HTR-8/SVneo (cell line): ENCODE data around the gene MACC1.

ENCODE experiments used
- DNase-seq: peaks from one replicate; pipeline ENCODE4 v3.0.0; 2011; ENCODE audit warnings: low spot score, mixed read lengths; ENCODE audit not compliant: insufficient read length
- FAIRE-seq: peaks from 2 replicates; lab custom pipeline; 2011; peaks lifted over from hg19 to GRCh38; lab: Jason Lieb, UNC

Gene MACC1

GRCh38 chr7:20102982-20103381 lies 114.2 kb downstream of the MACC1 start:
- no peak for FAIRE-seq

GRCh38 chr7:20095862-20096261 lies 121.3 kb downstream of the MACC1 start:
- no peak for DNase-seq
- FAIRE-seq: no peak

More at GRCh38 chr7:20102982-20103381, 114.2 kb downstream of the MACC1 start:
- DNase-seq: no peak

GRCh38 chr7:20095436-20095835 lies 121.7 kb downstream of the MACC1 start:
- FAIRE-seq (no peak), DNase-seq (no peak)

DNA sequence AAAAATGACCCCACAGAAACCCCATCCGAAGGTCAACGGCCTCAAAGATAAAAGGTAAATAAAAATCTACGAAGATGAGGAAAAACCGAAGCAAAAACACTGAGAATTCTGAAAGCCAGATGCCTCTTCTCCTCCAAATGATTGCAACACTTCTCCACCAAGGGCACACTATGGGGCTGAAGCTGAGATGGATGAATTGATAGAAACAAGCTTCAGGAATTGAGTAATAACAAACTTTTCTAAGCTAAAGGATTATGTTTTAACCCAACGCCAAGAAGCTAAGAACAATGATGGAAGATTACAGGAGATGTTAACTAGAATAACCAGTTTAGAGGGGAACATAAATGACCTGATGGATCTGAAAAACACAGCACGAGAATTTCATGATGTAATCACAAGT lies 127.8 kb downstream of the MACC1 start:
- FAIRE-seq (no peak), DNase-seq (no peak)

- DNase-seq (no peak), FAIRE-seq (no peak)
Observed at GRCh38 chr7:20085086-20085485, 132.1 kb downstream of the MACC1 start.
